ENCODE results near the gene PTGES3. TPM values are rescaled to one million over a fixed set of nuclear protein-coding genes. Genes with fewer than 3 reads are reported as not detected.

Gene PTGES3
- total RNA-seq, 1 experiment from 2014 or later = 85.3 TPM

GRCh38 chr12:56633468-56634241, 54.4 kb downstream of the PTGES3 start:
- DNase-seq (ENCODE audit: low spot score) = peak; percentile 29
- in situ Hi-C loops (cut with HindIII; ENCODE audit: low sequenced_read_pairs) = no loop called here

- in situ Hi-C loops (cut with HindIII; ENCODE audit: low sequenced_read_pairs) = no loop called here
- no peak for DNase-seq (ENCODE audit: low spot score)
These were observed 55.2 kb downstream of the PTGES3 start for GRCh38 chr12:56632701-56633467.

- in situ Hi-C loops (cut with HindIII; ENCODE audit: low sequenced_read_pairs) = no loop called here
- peak; percentile 46 for DNase-seq (ENCODE audit: low spot score)
These were observed 56.0 kb downstream of the PTGES3 start for GRCh38 chr12:56631790-56632700.

- DNase-seq (ENCODE audit: low spot score) = peak; percentile 93
- in situ Hi-C loops (cut with HindIII; ENCODE audit: low sequenced_read_pairs) = no loop called here
These were observed 57.9 kb downstream of the PTGES3 start, which contains the start of gene BAZ2A for GRCh38 chr12:56630180-56630632. Gene BAZ2A, minus strand, starts transcription at chr12:56630326. Its CDS starts 12,796 bp downstream, at chr12:56617530.

GRCh38 chr12:56629459-56630179, 58.5 kb downstream of the PTGES3 start:
- in situ Hi-C loops (cut with HindIII; ENCODE audit: low sequenced_read_pairs) = no loop called here

GRCh38 chr12:56628671-56629458, 59.2 kb downstream of the PTGES3 start:
- in situ Hi-C loops (cut with HindIII; ENCODE audit: low sequenced_read_pairs) = no loop called here
- DNase-seq (ENCODE audit: low spot score) = peak; percentile 62

More at GRCh38 chr12:56629459-56630179, 58.5 kb downstream of the PTGES3 start:
- DNase-seq (ENCODE audit: low spot score) = no peak

GRCh38 chr12:56626701-56627100, 61.4 kb downstream of the PTGES3 start:
- in situ Hi-C loops (cut with HindIII; ENCODE audit: low sequenced_read_pairs) = no loop called here

GRCh38 chr12:56622535-56622934, 65.5 kb downstream of the PTGES3 start:
- no peak for DNase-seq (ENCODE audit: low spot score)
- in situ Hi-C loops (cut with HindIII; ENCODE audit: low sequenced_read_pairs) = no loop called here

More at GRCh38 chr12:56626701-56627100, 61.4 kb downstream of the PTGES3 start:
- DNase-seq (ENCODE audit: low spot score) = no peak

GRCh38 chr12:56616925-56617324, 71.2 kb downstream of the PTGES3 start:
- DNase-seq (ENCODE audit: low spot score) = no peak
- in situ Hi-C loops (cut with HindIII; ENCODE audit: low sequenced_read_pairs) = no loop called here

GRCh38 chr12:56616244-56616643, 71.8 kb downstream of the PTGES3 start:
- in situ Hi-C loops (cut with HindIII; ENCODE audit: low sequenced_read_pairs) = no loop called here
- DNase-seq (ENCODE audit: low spot score) = no peak

GRCh38 chr12:56614627-56615026, 73.5 kb downstream of the PTGES3 start:
- DNase-seq (ENCODE audit: low spot score) = no peak
- in situ Hi-C loops (cut with HindIII; ENCODE audit: low sequenced_read_pairs) = loop anchor here (5.0 kb wide), 1 partner anchor 97 kb away; no protein-coding TSS in a partner anchor

Other genes with a start within 250 kb of the PTGES3 start
- 33.3 and 37.4 TPM in 2 replicates for gene TIMELESS, start 238.9 kb downstream of the PTGES3 start, total RNA-seq (2014; rRNA removed; shearing (Covaris generic))
- not detected in 2 replicates for gene MIP, start 233.6 kb downstream of the PTGES3 start, total RNA-seq (2014; rRNA removed; shearing (Covaris generic))
- 2.5 and 2.8 TPM in 2 replicates for gene SPRYD4, start 219.7 kb downstream of the PTGES3 start, total RNA-seq (2014; rRNA removed; shearing (Covaris generic))
- 0.12 and 1.2 TPM in 2 replicates for gene GLS2, start 200.1 kb downstream of the PTGES3 start, total RNA-seq (2014; rRNA removed; shearing (Covaris generic))
- 3.4 and 3.8 TPM in 2 replicates for gene RBMS2, start 166.5 kb downstream of the PTGES3 start, total RNA-seq (2014; rRNA removed; shearing (Covaris generic))
- gene BAZ2A, start 58.0 kb downstream of the PTGES3 start, total RNA-seq (2014; rRNA removed; shearing (Covaris generic)) = 2.9 and 7.4 TPM in 2 replicates
- gene ATP5F1B, start 42.3 kb downstream of the PTGES3 start, total RNA-seq (2014; rRNA removed; shearing (Covaris generic)) = 211 and 219 TPM in 2 replicates
- gene NACA, start 37.0 kb upstream of the PTGES3 start, total RNA-seq (2014; rRNA removed; shearing (Covaris generic)) = 1,378 and 1,667 TPM in 2 replicates
- 11.9 and 25.5 TPM in 2 replicates for gene PRIM1, start 64.0 kb upstream of the PTGES3 start, total RNA-seq (2014; rRNA removed; shearing (Covaris generic))
- 1.8 and 3.0 TPM in 2 replicates for gene HSD17B6, start 75.0 kb upstream of the PTGES3 start, total RNA-seq (2014; rRNA removed; shearing (Covaris generic))
- not detected in 2 replicates for gene SDR9C7, start 246.1 kb upstream of the PTGES3 start, total RNA-seq (2014; rRNA removed; shearing (Covaris generic))

All from G401 (cell line).